ENCODE measurements around the gene OR2AG2.

OR2AG2 gene

GRCh38 chr11:6757373-6757967 lies 14.3 kb downstream of the OR2AG2 start:
- no peaks in the 10 kb centered on the region for H3K36me3 ChIP-seq
- H3K4me1 ChIP-seq (ENCODE audit: control insufficient read depth in 1 of 2, insufficient read depth in 1 of 2, low read depth in 1 of 2, low read length in 1 of 2) = no peaks in the 10 kb centered on the region
- peak; percentile 34 for TF ChIP-seq CTCF (IDR thresholded peaks at IDR 0.05)
- no peak overlapping the region for H3K4me3 ChIP-seq (ENCODE audit: low read depth in 1 of 2, low read length in 1 of 2)
- H3K27ac ChIP-seq = no peak overlapping the region
- H3K9me3 ChIP-seq = no peaks in the 10 kb centered on the region
- H3K27me3 ChIP-seq = no peaks in the 10 kb centered on the region

- TF ChIP-seq CTCF (IDR thresholded peaks at IDR 0.05) = no peak
- Histone ChIP-seq H3K9me3 (no peaks in the 10 kb centered on the region), H3K4me3 (ENCODE audit: low read depth in 1 of 2, low read length in 1 of 2) (no peak overlapping the region), H3K27me3 (no peaks in the 10 kb centered on the region), H3K36me3 (no peaks in the 10 kb centered on the region), H3K27ac (no peak overlapping the region), H3K4me1 (ENCODE audit: control insufficient read depth in 1 of 2, insufficient read depth in 1 of 2, low read depth in 1 of 2, low read length in 1 of 2) (no peaks in the 10 kb centered on the region)
Observed at GRCh38 chr11:6755953-6756347, 15.8 kb downstream of the OR2AG2 start.

DNA sequence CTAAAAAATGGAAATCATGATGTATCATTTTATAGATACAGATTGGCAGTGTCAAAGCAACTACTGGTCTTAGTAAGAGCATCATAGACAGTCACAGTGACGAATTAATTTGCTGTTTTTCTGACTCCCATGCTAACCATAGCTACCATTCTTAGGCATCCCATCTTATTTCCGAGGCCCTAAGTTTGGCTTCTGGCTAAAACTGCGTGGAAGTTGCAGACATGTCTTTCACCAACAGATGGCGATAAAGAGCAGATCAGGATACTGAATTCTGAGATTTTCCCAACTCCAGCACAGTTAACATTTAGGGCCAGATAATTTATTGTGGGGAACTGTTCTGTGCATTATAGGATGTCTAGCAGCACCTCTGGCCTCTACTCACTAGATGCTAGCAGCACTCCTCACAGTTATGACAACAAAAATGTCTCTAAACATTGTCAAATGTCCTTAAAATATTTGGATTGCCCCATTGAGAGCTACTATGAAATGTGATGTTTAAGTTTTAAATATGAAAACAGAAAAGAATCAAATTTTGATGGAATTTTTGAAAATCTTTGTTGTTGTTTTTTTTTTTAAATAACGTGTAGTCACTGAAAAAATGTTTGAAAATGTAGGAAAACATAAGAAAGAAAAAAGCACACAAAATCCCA lies 16.3 kb downstream of the OR2AG2 start:
- Histone ChIP-seq H3K36me3 (no peaks in the 10 kb centered on the region), H3K9me3 (no peaks in the 10 kb centered on the region), H3K4me1 (ENCODE audit: control insufficient read depth in 1 of 2, insufficient read depth in 1 of 2, low read depth in 1 of 2, low read length in 1 of 2) (no peaks in the 10 kb centered on the region), H3K4me3 (ENCODE audit: low read depth in 1 of 2, low read length in 1 of 2) (no peak overlapping the region), H3K27ac (no peak overlapping the region), H3K27me3 (no peaks in the 10 kb centered on the region)
- TF ChIP-seq CTCF (IDR thresholded peaks at IDR 0.05) = peak; percentile 85

DNA sequence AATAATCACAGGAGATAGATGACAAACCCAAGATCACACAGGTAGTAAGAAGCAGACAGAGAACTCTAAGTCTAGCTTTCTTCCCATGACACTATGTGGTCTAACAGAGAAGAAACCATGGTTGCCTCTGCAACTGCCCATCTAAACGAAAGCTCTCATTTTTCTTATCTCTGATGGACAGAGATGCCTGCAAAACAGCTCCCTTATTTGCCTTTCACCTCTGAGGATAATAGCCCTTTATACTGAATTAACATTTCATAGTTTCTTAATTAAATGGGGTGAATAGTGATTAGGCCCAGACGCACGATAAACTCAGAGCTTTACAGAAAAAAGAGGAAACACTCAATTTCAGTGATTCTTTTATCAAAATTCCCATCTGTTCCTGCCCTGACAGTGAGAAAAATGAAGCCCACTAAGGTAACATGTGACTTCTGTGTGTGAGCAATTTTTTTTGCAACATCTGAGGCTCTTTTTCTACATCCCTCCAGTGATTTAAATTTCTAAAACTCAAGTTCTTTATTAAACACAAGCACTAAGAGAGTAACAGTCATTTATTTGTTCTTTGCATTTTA lies 24.6 kb downstream of the OR2AG2 start:
- H3K27me3 ChIP-seq = no peaks in the 10 kb centered on the region
- H3K9me3 ChIP-seq = no peaks in the 10 kb centered on the region
- TF ChIP-seq CTCF (IDR thresholded peaks at IDR 0.05) = no peak
- H3K4me3 ChIP-seq (ENCODE audit: low read depth in 1 of 2, low read length in 1 of 2) = no peak overlapping the region
- H3K36me3 ChIP-seq = no peaks in the 10 kb centered on the region
- peak overlapping the region; percentile 87 for H3K27ac ChIP-seq
- H3K4me1 ChIP-seq (ENCODE audit: control insufficient read depth in 1 of 2, insufficient read depth in 1 of 2, low read depth in 1 of 2, low read length in 1 of 2) = peaks cover 19 to 50% of the 10 kb centered on the region in 2 experiments

- Histone ChIP-seq H3K9me3 (no peaks in the 10 kb centered on the region), H3K36me3 (no peaks in the 10 kb centered on the region), H3K4me1 (ENCODE audit: control insufficient read depth in 1 of 2, insufficient read depth in 1 of 2, low read depth in 1 of 2, low read length in 1 of 2) (peaks cover 19 to 55% of the 10 kb centered on the region in 2 experiments), H3K27me3 (no peaks in the 10 kb centered on the region), H3K27ac (peak overlapping the region; percentile 87), H3K4me3 (ENCODE audit: low read depth in 1 of 2, low read length in 1 of 2) (peak overlapping the region; percentile 41 to 72)
- no peak for TF ChIP-seq CTCF (IDR thresholded peaks at IDR 0.05)
Observed at GRCh38 chr11:6746626-6747025, 25.1 kb downstream of the OR2AG2 start.
